ENCODE data around the gene HOXA10.
A peak's percentile ranks its signal among the peaks of the same experiment; 100 is the strongest.

Gene HOXA10

DNA sequence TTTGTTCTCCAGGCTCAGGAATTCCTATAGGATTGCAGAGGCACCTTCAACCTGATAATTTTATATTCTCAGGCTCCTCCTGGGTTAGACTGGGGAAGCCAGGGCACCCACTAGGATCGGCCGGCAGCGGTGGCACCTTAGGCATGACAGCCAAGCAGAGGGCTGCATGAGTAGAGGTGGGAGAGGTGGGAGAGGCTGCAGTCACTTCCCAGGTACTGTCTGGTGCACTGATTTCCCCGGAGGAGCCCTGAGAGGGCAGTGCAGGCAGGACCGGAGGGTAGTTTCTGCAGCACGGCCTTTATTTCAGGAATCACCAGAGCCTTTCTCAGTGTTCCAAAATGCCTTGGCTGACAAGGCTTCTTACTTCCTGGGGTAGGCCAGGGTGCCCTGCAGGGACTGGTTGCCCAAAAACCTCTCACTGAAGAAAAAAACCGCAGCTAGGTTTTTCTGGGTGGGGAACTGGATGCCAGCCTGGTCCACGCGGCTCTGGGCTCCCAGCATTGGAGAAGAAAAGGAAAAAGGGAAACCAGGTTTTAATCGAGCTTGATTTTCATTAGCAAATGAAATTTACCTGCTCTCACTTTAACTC is 29.3 kb upstream of the HOXA10 start:
- DNase-seq (ENCODE audit: low spot score) = no peak

DNA sequence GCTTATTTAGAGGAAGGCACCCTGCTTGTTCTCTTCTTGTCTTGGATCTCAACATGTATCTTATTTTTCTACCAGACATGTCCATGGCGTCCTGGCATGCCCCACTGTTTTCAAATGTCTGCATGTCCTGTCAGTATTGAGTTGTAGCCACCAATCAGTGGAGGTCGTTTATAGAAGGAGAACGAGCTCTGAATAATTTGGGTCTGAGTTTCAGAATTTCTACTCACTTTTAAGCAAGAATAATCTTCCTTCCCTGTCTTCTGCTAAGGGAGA is 28.7 kb upstream of the HOXA10 start:
- DNase-seq (ENCODE audit: low spot score) = no peak

DNA sequence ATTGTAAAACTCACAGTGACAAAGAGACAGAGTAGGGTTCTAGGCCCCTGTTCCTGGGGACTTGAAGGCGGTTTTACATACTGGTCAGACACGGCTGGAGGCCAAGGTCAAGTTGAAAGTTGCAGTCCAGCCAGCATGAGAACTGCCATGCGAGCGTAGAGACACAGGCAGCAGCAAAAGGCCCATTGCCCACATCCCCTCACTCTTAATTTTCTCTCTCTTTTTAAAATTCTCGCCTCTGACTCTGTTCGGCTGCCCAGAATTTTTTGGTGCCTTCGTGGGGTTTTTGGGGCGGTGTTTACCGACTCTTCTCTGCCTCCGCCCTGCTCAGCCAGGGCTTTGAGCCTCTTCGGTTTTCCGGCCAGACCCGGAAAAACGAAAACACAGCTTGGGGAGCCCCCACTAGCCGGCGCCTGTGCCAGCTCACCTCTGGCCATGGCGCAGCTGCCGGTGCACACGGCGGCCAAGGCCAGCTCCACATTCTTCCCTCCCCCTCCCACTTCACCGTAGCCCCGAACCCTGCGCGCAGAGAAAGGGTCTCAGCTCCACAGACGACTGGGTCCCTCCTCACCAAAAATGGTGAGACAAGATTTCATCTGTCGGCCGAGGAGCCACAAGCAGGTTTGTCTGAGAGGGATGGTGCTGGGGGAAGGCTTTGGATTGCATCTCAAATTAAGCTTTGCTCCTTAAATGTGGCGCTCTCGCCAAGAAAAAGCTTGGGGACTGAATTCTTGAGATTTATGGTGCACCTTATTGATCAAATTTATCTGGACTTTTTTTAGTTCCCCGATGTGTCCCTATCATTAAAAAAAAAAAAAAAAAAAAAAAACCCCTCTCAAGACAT is 28.1 kb upstream of the HOXA10 start:
- no peak for DNase-seq (ENCODE audit: low spot score)

DNA sequence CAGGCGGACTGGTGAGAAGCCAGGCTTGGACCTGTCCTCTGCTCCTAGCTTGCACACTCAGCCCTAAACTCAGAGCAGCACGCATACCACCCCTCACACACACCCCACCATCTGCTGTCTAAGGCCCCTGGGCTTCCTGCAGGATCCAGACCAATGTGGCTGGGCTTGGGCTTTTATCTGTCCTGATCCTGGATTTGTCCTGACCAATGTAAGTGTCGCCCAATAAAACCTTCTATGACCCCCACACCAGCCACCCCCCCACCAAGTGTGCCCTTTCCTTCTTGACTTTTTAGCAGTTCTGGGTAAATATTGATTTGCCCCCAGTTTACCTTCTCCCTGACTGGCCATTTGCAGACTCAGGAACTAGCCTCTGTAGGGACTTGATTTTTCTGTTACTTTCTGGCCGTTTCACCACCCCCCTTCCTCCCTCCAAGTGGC is 27.5 kb upstream of the HOXA10 start:
- DNase-seq (ENCODE audit: low spot score) = no peak

DNA sequence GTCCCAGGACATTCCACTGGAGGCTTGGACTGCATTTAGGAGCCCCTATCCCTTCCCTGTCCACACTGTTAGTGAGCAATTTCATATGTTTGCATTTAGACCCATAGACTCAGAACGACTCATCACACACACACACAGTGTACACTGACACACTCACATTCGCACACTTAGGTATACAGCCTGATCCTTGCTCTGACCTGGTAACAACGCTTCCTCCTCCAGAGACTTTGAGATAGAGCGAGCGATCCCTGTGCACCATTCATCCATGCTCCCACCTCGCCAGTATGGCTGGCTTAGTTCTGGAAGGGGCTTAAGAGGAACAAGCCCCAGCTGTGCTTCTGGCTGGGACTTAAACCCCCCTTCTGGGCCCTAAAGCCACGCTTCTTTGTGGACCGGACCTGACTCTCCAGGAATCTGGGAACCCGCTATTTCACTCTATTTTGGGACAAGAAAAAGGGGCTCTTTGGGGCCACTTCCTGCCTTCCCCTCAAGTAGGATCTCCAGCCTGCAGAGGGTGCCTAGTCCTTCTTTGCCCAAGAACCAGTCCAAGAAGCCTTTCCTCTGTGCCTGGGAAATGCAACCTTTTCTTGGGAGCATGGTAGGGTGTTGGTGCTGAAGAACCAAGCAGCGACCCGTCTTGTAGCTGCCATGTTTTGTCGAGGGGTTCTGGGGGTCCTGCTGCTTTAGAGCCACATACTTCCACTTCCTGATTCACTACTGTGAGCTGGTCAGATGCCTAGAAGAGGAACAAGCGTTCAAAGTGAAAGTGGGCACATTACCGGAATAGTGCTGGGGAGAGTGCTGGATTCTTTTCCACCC is 26.9 kb upstream of the HOXA10 start:
- no peak for DNase-seq (ENCODE audit: low spot score)

DNA sequence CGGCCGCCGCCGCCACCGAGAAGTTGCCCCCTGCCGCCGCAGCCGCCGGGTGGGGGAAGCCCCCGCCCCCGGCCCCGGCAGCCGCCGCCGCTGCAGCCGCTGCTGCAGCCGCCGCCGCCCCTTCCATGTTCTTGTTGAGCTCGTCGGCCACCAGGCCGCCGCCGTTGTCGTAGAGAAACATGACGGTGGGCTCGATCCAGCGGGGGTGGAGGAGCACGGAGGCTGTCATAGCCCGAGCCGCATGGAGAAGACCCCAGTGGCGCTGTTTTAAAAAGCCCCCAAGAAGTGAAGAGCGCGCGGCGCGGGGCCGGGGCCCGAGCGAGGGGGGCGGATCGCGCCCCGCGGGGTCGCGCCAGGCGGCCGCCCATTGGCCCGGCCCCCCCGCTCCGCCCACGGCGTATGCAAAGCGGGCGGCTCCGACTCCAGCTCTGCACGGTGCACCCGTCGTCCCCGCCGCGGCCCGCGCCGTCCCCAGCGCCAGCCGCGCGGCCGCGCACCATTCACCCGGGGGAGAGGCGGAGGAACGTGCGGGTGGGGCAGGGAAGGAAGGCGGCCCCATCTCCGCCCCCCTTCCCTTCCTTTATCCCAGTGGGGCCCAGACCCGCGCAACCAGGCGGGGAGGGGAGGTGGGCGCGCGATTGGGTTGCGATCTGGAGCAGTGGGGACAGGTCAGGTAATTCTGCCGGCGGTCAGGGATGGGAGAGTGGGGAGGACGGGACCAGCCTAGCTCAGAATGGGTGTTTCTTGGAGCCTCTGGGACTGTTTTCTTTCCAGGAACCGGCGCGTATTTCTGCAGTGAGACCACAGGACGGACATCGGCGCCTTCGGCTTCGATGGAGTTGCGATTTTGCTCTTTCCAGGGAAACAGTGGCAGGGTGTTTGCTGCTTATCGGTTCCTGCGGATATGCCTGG is 26.0 kb upstream of the HOXA10 start, which contains the start of gene HOXA13:
HOXA13 (minus strand) TSS at position 243 of the 912 bp plus-strand sequence; CDS start at position 229, 14 bp downstream.
- no peak for DNase-seq (ENCODE audit: low spot score)

DNA sequence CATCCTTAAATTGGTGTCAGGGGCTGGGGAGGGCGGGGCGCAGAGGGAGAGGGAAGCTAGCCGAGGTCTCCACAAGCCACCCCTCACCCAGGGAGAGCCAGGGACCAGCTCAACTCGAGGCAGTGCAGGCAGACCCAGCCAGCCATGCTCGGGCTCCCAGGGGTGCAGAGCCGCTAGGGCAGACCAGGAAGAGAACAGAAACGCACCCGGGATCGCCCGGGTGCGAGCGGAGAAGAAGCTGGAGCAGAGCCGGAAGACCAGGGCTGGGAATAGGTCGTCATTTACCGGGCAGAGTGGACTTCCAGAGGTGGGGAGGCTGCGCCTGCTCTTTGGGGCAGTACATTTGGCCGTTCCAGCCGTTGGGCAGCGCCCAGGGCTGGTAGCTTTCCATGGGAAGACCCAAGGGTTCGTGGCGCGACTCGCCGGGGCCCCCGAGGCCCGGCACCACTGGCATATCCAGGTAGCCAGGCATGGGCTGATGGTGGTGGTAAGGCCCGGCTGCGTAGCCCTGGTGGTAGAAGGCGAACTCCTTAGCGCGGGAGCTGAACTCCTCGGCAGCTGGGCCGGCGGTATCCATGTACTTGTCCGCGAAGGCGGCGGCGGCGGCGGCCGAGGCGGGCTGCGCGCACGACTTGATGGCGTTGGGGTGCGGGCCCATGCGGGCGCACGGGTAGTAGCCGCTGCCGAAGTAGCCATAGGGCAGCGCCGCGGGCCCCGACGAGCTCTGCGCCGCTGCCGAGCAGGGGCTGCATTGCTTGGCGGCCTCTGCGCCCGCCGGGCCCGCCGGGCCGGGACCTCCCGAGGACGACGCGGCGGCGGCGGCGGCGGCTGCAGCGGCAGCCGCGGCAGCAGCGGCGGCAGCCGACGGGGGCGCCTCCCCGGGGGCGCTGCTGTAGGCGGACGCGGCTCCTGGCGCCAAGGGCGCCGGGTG is 25.0 kb upstream of the HOXA10 start:
- DNase-seq (ENCODE audit: low spot score) = no peak

DNA sequence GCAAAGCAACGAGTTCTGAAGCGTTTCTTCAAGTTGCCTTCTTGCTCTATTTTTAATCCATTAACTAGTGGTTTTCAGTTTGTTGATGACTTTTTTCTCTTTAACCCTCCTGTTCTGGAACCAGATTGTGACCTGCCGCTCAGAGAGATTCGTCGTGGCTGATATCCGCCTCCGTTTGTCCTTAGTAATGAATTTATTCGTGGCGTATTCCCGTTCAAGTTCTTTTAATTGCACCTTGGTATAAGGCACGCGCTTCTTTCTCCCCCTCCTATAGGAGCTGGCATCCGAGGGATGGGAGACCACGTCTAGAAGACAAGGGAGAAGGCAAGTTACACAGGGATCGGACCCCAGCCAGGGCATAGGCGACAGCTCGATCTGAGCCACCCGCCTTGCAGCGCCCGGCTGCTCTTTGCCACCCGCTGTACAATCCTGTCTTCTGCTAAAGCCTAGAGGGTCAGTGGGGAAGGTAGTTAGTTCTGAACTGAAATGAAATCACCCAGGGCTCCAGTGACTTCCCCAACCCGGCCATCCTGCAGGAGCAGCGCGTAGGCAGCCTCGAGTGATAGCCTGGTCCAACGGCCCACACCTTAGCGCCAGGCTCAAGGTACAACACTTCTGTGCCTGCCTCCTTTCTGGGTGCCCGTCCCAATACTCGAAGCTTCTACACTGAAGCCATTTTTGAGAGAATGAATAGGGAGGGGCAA is 24.2 kb upstream of the HOXA10 start:
- DNase-seq (ENCODE audit: low spot score) = no peak

DNA sequence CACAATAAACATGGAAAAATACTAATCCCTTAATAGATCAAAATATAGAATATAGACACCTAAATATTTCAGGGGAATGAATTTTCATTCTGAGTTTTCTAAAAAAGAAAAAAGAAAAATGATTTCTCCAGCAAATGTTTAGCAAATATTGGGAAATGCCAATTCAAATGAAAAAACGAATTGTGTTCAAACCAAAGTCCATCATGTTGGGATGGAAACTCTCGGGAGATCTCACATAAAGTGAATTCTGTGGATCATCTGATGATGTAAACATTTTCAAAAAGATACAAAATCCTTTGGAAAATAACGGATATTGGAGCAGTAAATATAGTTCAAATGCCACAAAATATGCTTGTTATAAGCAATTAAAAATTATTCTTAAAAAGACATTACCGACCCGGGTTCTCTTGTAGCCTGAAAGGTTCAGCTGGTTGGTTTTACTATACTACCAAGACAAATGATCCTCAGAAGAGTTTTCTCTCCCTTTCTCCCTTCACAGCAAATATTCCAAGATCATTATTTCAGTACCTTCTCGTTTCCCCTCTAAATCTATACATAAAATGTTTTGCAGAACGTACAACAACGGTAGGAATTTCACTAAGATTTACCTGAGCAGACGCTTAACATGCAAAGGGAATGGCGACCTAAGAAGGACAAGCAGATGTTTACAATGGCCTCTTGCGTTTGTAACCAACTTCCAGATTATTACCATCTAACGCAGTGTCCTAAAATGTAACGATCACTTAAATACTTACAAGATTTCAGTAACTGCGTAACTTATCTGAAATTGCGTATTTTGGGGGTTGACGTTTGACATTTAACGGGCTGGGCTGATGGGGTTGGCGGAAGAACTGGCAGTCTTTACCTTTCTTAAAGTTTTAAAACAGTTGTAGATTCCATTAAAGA is 23.3 kb upstream of the HOXA10 start:
- DNase-seq (ENCODE audit: low spot score) = no peak

DNA sequence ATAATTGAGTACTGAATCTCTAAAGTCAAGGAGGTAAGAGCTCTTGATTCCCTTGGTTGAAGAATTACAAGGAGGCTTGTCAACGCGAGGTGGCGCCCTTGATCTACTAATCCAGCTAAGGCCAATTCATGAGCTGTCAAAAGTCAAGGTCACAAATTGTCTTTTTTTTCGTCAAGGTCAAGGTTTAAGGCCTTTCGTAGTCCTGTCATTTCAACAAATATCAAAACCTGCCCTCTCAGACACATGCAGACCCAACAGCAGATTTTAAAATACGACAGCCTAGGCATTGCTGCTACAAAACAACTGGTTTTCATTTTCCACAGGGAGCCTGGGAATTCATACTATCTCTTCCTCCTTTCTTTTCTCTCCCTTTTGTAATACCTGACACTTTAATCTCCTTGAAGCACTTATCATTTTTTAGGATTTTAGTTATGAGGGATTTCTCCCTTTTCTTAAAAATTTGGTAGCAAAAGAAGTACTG is 22.2 kb upstream of the HOXA10 start:
- DNase-seq (ENCODE audit: low spot score) = peak; percentile 82

DNA sequence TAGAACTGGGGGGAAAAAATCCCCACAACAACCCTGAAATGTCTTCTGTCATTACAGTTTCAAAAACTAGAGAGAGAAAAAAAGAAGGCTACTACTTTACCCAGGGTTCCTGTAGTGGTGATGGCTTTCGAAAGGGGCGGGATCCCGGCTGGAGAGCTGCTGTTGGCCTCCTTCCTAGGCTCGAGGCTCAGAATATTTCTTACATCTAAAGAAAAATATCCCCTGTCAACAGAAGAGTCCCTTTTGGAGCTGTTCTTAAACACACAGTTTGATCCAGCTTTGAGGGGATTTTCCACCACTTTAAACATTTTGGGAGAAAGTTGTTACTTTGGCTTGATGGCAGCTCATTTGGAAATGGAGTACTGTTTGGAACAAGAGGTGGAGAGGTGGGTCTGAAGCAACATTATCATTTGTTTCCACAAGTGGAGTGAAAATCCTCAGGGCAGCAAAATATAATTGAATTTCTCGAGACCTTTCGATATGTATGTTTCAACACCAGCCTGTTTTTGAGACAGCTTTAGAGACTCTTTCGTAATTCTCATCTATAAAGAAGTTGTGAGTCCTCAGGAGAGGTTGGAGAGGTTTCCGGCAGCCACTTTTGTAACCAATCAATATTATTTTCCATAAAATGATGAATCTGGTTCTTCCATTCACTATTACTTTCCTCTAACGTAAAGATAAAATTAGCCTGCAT is 20.7 kb upstream of the HOXA10 start:
- no peak for DNase-seq (ENCODE audit: low spot score)

DNA sequence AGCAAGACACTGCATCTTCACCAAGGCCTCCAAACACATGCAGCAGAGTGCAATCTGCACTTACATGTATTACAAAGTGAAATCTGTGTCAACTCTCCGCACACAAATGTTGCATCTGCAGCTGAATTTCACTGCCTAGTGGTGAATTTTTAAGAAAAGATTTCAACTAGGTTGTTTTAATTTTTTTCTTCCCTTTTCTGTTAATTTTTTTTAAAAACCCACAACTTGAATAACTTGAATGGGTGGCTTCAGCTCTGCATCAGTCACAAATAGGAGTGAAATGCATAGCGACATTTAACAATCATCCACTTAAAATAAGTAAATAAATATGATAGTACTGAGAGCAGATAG is 19.9 kb upstream of the HOXA10 start:
- DNase-seq (ENCODE audit: low spot score) = no peak

DNA sequence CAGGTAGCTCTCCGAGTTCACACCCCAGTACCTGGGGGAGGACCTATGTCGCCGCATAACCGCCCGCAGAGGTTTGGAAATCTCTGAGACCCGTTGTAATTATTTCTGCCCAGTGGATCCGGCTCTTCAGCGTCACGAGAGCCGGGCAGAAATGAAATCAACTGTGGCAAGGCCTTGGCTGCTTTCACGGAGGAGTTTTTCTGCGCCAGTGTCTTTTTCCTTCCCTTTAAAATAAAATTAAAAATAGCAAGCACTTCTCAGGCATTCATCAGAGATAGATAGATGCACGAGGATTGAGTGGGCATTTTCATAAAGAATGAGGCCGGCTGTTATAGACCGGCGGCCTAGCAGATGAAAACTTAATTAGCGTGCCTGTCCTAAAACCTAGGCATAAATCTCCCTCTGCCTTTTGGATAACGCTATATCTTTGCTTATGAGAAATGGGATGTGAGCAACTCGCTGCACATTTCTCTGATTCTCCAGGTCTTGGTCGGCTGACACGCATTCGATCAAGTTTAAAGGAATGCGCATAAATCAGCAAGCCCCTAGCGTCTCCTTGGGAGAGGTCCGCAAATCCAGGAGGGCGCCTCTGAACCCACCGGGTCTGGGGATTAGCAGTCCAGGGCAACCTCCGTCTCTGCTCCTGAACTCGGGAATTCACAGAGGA is 19.3 kb upstream of the HOXA10 start:
- DNase-seq (ENCODE audit: low spot score) = no peak

DNA sequence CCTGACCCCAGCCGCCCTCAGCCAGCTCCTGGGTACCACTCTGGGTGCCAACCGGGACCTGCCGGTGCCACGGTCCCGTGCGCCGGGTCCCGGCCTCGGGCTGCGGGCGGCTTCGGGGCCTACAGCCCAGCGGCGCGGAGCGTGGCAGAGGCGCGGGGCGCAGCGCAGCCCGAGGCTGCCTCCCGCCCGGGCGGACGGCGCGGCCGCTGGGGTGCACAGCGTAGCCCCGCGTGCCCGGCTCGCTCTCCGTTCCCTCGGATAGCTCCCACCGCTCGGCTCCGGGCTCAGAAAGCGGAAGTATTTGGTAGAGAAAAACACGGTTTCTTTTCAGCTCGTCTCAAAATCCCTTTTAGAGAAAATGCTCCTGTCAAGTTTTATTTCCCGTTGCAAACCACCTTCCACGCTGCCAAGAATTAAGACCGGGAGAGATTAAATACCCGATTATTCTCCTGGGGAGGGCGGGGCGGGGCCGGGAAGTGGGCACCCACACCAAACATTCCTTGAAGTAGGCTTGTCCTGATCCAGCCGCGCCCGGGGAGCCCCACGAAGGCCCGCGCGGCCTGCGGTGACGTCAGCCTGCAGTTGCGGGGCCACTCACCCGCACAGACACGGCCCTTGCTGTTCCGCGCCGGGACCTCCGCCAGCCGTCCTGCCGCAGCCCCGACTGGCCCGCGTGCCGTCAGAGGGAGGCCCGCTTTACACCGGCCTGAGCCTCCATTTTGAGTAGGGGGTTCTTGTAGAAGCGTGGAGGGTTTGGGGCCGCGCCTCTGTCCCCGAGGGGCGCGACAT is 18.6 kb upstream of the HOXA10 start:
- no peak for DNase-seq (ENCODE audit: low spot score)

DNA sequence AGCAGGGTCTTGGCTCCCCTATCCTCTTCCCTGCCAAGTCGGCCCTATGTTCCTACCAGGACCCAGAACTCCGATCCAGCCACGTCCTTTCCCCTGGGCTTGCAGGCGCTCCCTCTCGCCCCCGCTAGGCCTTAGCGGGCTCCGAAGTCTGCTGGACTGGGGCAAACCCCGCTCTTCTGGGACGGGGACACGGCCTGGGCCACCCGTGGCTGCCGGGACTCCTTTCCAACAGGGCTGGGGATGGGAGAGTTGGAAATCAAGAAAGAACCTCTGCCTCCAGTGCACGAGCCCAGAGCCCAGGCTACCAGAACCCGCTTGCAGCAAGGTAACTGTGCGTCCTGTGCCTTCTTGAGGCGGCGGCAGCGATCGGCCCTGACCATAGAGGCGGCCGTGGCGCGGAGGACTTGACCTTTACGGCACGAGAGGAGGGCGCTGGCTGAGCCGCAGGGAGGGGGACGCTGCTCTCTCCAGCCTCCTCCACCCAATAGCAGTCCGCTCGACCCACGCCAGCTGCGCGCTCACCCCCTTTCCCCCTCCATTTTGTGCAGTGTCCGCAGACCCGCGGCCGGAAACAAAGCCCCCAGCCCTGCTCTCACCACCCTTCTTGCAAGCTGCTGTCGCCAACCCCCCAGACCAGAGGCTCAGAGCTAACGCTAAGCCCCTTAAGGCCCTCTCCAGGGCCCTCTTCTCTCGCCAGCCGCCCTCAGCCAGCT is 17.9 kb upstream of the HOXA10 start:
- DNase-seq (ENCODE audit: low spot score) = no peak

DNA sequence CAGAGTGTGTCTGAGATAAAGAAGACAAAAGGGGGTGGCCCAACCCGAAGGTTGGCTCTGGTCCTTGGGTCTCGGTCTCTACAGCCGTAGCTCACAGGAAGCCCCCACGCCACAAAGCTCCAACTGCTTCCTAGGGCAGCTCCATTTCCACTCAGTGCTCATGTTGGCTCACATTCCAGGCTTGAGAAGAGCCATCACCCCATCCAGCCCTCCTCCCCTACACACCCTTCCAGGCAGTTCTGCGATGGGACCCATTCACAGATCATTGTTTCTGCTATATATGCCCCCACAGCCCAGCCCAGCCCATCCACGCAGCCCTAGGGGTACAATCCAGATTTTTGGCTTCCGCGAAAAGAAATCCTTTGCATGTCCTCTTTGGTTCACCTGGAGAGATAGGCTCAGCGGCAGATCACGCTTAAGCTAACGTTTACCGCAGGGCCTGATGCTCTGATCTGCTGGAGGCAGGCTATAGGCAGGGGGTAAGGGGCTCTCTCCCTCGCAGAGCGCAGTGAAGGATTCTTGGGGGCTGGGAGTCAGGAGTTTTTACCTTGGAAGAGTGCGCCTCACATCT is 17.1 kb upstream of the HOXA10 start:
- no peak for DNase-seq (ENCODE audit: low spot score)
